BE2C (cell line): ENCODE results near the gene ERICH3.

Experiments used
- DNase-seq: peaks from one replicate; pipeline ENCODE4 v3.0.0-alpha.2; 2020
- H3K27me3 ChIP-seq: fragments of 250-450 bp; sonication (Bioruptor Pico); 2 replicates; pipeline ENCODE4 v1.5.1; 2020; ENCODE audit warnings: mild to moderate bottlenecking
- H3K36me3 ChIP-seq: fragments of 250-450 bp; sonication (Bioruptor Pico); 2 replicates; pipeline ENCODE4 v1.5.1; 2020; ENCODE audit warnings: mild to moderate bottlenecking
- H3K4me1 ChIP-seq: fragments of 250-450 bp; sonication (Bioruptor Pico); 2 replicates; pipeline ENCODE4 v1.5.1; 2020
- H3K4me3 ChIP-seq: 2 replicates; pipeline ENCODE4 v1.5.1; 2011; ENCODE audit warnings: low read depth, low read length
- H3K9me3 ChIP-seq: fragments of 250-450 bp; sonication (Bioruptor Pico); 2 replicates; pipeline ENCODE4 v1.5.1; 2020
- CTCF ChIP-seq: IDR thresholded peaks from 2 replicates; pipeline ENCODE4 v1.5.1; 2012; ENCODE audit warnings: mild to moderate bottlenecking, low read depth, low read length

The ERICH3 gene

GRCh38 chr1:74713849-74714248 lies 40.3 kb upstream of the ERICH3 start:
- no peaks in the 10 kb centered on the region for H3K36me3 ChIP-seq
- H3K27me3 ChIP-seq: no peaks in the 10 kb centered on the region
- H3K9me3 ChIP-seq: no peaks in the 10 kb centered on the region
- no peak for DNase-seq
- no peak for TF ChIP-seq CTCF
- no peaks in the 10 kb centered on the region for H3K4me1 ChIP-seq
- no peak overlapping the region for H3K4me3 ChIP-seq

- Histone ChIP-seq H3K4me3 (no peak overlapping the region), H3K36me3 (no peaks in the 10 kb centered on the region), H3K27me3 (no peaks in the 10 kb centered on the region), H3K4me1 (no peaks in the 10 kb centered on the region), H3K9me3 (no peaks in the 10 kb centered on the region)
- DNase-seq: no peak
- no peak for TF ChIP-seq CTCF
Observed at GRCh38 chr1:74712881-74713280, 39.3 kb upstream of the ERICH3 start.

- H3K4me1 ChIP-seq: no peaks in the 10 kb centered on the region
- no peaks in the 10 kb centered on the region for H3K27me3 ChIP-seq
- no peak for TF ChIP-seq CTCF
- H3K9me3 ChIP-seq: no peaks in the 10 kb centered on the region
- H3K4me3 ChIP-seq: no peak overlapping the region
- no peaks in the 10 kb centered on the region for H3K36me3 ChIP-seq
- DNase-seq: no peak
Observed at GRCh38 chr1:74703386-74704182, 30.0 kb upstream of the ERICH3 start.

GRCh38 chr1:74699331-74699730 lies 25.7 kb upstream of the ERICH3 start:
- no peaks in the 10 kb centered on the region for H3K36me3 ChIP-seq
- no peak for DNase-seq
- no peaks in the 10 kb centered on the region for H3K27me3 ChIP-seq
- no peaks in the 10 kb centered on the region for H3K4me1 ChIP-seq
- no peaks in the 10 kb centered on the region for H3K9me3 ChIP-seq
- no peak overlapping the region for H3K4me3 ChIP-seq
- no peak for TF ChIP-seq CTCF

- Histone ChIP-seq H3K4me1 (no peaks in the 10 kb centered on the region), H3K36me3 (no peaks in the 10 kb centered on the region), H3K9me3 (no peaks in the 10 kb centered on the region), H3K4me3 (no peak overlapping the region), H3K27me3 (no peaks in the 10 kb centered on the region)
- no peak for DNase-seq
- TF ChIP-seq CTCF: no peak
Observed at GRCh38 chr1:74697832-74698231, 24.2 kb upstream of the ERICH3 start.

- TF ChIP-seq CTCF: no peak
- H3K27me3 ChIP-seq: no peaks in the 10 kb centered on the region
- H3K9me3 ChIP-seq: no peaks in the 10 kb centered on the region
- DNase-seq: no peak
- H3K4me3 ChIP-seq: no peak overlapping the region
- no peaks in the 10 kb centered on the region for H3K36me3 ChIP-seq
- H3K4me1 ChIP-seq: peaks cover 4% of the 10 kb centered on the region; the same call in 1 of the 2 replicates
Observed at GRCh38 chr1:74693473-74693872, 19.9 kb upstream of the ERICH3 start.
